HG02885 (cell line): ENCODE results near the gene STXBP4.

Experiments
- ATAC-seq: cut with Tn5 transposase; IDR thresholded peaks from one replicate; pipeline ENCODE4 v1.9.1; 2021; ENCODE audit warnings: mild to moderate bottlenecking; ENCODE audit not compliant: unreplicated experiment, poor library complexity

Gene STXBP4

DNA sequence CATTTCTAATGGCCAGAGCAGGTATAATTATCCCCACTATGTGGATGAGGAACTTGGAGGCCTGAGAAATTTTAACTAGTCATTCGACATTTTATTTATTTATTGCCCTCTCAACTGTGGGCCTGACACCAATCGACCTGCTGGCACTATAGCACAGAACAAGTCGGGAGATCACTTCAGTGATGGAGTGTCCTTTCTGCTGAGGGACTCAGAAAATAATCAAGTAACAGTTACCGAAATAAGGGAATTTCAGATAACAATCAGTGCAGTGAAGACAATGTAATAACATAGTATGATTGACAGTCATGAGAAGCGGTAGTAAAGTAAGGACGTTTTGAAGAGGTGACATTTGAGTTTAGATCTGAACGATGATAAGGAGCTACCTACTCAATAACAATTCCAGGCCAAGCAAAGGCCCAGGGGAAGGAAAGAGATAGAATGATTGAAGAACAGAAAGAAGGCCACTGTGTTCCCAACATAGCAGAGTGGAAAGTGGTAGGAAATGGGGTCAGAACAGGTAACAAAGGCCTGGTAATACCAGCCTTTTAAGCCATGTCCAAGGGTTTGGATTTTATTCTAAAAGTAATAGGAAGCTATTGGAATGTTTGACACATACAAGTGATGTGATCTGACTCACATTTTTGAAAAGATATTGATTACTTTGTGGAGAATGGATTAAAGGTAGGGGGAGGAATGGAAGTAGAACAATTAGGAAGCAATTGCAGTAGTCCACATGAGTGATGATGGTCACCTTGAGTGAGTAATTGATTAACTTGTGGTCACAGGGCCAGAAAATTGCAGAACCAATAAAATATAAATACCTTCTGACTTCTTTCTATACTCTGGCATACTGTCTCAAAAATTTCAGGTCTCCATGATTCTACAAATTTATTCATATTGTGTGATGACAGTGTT, 1.4 kb downstream of the STXBP4 start:
- no peak for ATAC-seq

DNA sequence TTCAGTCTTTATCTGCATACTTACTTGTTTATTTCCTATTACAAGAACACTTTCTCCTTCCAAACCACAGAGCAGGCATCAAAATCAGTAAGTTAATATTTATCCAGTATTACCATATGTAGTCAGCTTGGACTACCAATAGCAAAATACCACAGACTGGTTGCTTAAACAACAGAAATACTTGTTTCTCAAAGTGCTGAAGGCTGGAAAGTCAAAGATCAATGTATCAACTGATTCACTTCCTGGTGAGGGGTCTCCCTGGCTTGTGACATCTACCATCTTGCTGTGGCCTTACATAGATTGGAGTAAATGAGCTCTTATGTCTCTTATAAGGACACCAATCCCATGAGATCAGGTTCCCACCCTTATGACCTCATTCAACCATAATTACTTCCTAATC, 2.6 kb downstream of the STXBP4 start:
- ATAC-seq, result no peak

DNA sequence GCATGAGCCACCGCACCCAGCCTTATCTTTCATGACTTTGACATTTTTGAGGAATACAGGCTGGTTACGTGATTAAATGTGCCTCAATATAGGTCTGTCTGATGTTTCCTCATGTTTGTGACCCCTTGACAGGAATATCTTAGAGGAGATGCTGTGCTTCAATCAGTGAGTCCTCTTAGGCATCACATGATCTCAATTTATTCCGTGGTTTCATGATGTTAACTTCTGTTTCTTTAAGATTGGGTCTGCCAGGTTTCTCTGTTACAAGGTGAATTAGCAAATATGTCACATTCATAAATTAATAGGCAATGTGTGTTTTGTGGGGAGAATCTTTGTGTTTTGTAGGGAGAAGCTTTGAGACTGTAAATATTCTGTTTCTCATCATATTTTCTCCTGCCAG, 3.3 kb downstream of the STXBP4 start:
- ATAC-seq, result no peak

DNA sequence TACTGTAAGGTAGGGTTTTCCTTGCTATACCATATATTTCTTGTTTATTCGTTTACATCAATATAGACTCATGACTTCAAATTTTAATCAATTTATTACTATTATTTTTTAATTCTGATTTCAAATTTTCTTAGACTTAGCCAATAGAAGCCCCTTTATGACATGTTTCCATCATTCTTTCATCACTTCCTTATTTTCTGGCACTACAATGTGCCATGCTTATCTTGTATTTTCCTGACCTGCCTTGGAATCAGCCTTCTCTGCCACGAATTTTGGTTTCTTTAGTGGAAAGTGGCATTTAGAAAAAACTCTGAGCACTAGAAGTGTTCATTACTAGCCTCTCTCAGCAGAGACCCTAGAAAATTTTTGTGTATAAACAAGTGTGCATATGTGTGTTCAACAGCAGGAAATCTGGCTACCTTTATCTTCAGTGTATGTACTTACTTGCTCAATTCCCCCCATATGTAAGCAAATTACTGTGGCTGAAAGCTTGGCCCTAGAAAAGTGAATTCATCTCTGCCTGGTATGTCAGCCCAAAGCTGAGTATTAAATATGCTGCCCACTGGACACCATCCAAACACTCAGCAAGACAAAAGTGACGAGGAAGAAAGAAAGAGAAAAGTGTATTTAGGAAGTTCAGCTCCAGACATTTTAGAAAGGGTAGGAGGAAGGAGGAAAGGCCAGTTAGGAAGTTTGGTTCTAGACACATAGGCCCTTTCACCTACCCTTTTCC, 4.0 kb downstream of the STXBP4 start:
- ATAC-seq, result no peak

DNA sequence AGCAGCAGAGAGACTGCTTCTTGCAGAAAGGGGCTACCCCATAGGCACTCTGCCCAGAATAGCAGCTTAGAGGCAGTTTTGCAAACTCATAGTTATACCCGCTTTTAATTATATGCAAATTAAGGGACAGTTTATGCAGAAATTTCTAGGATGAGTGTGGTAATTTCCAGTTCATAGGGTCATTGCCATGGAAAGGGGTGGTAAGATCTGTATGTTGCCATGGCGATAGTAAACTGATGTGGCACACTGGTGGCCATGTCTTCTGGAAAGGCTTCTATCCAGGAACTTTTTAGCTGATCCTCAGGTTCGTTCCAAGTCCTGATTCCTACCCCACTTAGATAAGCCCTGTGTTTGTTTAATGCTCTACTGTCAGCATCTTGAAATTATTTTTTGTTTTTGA, 6.2 kb downstream of the STXBP4 start:
- no peak for ATAC-seq

DNA sequence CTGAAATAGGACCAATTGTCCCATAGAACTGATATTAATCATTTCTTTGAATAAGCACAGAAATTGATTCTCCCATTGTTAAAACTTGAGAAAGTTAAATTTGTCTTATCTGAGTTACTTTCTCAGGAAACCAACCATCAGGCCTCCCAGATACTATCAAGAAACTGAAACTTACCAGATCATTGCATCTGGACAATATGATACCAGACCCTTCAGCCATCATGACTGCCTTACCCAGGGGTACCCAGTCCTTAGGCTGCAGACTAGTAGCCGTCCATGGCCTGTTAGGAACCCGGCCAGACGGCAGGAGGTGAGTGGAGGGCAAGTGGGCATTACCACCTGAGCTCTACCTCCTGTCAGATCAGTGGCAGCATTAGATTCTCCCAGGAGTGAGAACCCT, 7.8 kb downstream of the STXBP4 start:
- ATAC-seq, result no peak

DNA sequence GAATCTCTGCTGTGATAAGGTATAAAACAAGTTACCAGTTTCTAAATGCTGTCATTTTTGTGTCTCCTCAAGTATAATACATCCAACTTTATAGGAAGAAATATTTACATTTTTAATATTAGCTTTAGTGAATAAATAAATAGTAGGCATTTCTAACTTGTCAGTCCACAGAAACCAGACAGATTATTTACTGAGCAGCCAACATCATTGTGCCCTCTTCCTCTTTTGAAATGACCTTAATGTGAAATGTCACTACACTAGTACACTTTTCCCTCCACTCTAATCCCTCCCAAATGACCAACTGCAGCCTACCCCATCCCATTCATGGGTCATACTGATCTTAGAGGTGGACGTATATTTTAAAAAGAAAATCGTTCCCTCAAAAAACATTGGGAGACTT, 9.2 kb downstream of the STXBP4 start:
- ATAC-seq, result no peak

DNA sequence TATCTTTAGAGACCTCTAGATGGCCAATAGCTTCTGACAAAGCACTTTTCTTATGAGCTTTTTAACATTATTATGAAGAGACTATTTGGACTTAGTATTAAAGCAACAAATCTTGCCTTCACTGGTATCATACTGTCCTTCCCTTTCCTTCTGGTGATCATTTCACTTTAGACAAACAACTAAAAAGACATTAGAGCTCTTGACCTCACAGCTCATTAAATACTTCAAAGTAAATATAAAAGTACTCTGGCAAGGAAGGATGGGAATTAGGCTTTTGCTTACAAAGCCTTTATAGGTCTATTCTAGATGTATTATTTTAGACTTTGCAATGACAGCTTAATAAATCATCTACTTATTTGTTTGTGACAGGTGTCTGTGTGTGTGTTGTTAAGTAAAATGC, 11.1 kb downstream of the STXBP4 start:
- no peak for ATAC-seq

DNA sequence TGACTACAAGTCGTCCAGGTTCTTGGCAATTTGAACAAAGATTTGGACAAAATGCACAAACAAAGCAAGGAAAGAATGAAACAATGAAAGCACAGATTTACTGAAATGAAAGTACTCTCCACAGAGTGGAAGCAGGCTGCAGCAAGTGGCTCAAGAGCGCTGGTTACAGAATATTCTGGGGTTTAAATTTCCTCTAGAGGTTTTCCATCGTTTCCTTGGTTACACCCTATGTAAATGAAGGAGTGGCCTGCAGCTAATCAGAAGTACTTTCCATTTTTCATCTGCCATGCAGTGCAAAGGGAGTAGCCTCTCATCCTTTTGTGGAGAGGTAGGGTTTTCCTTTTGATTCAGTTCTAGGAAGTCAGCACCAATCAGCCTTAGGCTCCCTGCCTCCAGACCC, 11.8 kb downstream of the STXBP4 start:
- ATAC-seq, result no peak

DNA sequence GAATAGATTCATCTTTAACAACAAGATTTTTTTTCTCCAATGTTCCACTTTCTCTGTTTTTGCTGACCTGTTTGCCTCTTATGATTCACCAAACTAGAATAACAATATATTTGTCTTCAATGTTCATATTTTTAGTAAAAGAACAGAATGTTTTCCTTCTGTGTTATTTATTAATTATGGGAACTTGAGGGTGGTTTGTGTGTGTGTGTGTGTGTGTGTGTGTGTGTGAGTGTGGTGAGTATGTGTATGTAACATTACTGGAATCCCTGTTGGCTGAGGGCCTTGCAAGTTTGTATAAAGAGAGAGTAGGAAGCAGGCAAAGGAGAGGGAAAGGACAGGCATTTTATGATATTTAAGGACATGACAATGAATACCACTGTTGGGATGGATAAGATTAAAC, 13.8 kb downstream of the STXBP4 start:
- ATAC-seq, result no peak

DNA sequence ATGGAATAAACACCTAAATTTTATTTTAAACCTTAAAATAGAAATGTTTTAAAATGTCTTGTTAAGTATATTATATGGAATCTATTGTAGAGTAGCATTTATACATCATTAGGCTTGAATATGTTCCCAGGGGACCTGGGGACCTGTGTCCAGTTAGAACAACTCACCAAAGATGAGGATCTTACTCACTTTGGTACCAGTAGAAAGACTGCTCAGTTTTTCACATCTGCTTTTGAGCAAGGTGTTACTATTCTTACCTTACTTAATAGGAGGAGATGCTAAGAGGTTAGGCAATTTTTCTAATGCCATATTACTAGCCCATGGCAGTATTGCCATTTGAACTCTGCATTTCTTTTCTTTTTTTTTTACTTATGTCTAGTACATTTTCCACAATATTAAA, 14.7 kb downstream of the STXBP4 start:
- ATAC-seq, result peak; percentile 65

DNA sequence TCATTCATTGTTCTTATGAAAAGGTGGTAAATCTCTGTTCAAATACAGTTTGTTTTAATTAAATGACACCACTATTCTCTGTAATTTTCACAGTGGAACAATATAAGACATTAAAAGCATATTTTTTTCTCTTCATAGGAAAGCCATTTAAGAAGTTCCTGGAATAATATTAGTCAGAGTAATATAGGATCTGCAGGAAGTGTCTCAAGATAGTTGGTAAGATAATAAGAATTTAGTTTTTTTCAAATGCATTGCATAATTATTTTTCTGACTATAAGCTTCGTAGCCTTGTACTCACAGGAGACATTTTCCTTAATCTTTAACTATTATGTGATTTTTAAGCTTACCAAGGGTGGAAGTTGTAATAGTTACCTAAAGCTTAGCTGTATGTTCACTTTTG, 16.9 kb downstream of the STXBP4 start:
- ATAC-seq, result no peak

DNA sequence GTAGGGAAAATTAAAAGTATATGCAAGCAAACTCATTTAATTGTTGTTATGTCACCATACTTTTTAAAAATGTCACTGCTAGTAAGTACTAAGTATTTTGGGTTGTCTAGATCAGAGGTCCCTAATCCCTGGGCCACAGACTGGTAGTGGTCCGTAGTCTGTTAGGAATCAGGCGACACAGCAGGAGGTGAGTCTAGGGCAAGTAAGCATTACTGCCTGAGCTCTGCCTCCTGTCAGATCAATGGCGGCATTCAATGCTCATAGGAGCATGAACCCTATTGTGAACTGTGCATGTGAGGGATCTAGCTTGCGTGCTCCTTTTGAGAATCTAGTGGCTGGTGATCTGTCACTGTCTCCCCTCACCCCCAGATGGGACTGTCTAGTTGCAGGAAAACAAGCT, 21.6 kb downstream of the STXBP4 start:
- no peak for ATAC-seq

DNA sequence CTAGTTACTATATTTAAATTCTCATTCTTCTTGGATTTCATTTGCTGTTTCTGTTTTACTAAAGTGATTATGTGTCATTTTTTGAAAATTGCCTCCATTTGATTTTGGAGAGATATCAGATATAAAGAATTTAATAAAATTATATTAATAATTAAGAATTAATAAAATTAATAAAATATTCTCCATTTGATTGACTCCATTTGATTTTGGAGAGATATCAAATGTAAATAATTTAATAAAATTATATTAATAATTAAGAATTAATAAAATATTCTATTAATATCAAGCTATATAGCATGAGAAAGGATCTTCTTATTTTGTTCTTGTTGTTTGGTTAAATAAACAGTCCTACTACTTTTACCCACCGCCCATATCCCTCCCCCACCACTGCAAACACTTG, 23.0 kb downstream of the STXBP4 start:
- ATAC-seq, result no peak

DNA sequence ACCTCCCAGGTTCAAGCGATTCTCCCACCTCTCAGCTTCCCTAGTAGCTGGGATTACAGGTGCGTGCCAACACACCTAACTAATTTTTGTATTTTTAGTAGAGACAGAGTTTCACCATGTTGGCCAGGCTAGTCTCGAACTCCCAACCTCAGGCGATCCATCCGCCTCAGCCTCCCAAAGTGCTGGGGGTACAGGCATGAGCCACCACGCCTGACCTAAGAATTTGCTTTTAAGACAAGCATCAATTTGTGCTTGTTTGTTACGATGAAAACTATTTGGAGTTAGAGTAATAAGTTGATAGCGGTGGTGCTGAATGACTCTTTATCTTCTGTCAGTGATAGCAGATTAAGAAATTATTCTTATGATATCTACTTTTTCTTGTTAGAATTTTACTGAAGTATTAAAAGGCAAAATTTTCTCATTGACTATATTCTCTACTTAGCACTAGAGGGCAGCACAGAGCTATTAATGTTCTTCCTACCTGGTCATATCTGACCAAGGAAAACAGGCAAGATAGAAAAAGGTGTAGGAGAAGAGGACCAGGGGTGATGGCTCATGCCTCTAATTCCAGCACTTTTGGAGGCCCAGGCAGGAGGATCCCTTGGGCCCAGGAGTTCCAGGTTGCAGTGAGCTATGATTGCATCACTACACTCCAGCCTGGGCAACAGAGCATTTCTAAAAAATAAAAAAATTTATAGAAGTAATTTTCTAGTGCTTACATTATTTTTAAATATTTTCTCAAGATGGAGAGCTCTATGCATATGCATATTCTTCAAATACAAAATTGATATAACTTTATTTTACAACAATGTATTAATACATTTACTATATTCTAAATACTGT, 24.5 kb downstream of the STXBP4 start:
- peak; percentile 68 for ATAC-seq

DNA sequence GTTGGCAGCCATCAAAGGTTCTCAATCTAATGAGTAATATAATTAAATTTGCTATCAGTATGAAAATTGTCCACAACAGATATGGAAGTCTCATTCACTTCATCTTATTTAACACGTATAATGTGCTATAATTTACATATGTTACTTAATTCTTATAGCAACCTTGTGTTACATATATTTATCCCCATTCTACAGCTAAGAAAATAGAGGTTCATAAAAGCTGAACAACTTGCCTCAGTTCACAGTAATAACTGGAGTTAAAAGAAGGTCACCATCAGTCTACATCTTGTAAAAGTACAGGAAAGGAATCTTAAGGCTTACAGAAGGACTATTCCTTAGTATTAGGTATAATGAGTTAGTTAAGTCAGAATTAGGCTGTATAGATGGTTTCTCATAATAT, 27.9 kb downstream of the STXBP4 start:
- ATAC-seq, result no peak

DNA sequence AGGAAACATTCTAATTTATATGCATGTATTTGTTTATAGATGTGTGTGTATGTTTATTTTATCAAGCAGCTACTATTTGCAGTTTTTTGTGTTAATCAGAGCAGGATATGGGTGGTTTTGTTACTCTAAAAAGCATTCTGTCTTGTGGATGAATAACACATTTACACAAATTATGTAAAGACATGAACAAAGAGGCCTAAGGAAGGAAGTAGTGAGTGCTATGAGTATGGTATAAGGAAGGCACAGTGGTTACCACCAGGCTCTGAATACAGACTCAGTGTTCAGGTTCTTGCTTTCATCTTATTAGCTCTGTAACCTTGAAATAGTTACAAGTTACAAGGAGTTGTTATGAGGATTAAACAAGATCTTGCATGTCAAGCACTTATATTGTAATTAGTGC, 33.9 kb downstream of the STXBP4 start:
- ATAC-seq, result no peak

DNA sequence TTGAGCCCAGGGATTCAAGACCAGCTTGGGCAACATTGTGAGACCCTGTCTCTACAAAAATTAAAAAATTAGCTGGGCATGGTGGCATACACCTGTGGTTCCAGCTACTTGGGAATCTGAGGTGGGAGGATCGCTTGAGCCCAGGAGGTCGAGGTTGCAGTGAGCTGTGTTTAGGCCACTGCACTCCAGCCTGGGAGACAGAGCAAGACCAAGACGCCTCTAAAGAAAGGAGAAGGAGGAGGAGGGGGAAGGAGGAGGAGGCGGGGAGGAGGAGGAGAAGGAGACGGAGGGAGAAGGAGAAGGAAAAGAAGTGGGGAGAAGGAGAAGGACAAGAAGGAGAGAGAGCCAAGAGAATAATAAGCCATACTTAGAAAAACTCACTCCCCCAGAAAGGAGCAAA, 35.9 kb downstream of the STXBP4 start:
- ATAC-seq, result no peak

DNA sequence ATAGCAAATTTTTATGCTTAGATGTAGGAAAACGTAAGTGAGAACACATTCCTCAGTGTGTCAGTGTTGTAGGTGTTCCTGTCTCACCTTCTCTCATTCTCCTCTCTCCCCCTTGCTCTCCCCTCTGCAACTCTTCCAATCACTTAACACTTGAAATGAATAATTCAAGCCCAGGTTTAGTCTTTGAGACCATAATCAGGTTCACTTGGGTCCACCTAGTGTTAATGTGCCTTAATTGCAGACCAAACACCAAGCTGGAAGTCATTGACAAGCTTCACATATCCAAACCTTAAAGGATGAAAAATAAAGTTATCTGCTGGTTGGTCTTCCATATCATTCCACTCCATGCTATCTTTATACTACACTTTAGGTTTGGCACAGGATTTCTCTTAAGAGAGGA, 37.0 kb downstream of the STXBP4 start:
- ATAC-seq, result peak; percentile 60

DNA sequence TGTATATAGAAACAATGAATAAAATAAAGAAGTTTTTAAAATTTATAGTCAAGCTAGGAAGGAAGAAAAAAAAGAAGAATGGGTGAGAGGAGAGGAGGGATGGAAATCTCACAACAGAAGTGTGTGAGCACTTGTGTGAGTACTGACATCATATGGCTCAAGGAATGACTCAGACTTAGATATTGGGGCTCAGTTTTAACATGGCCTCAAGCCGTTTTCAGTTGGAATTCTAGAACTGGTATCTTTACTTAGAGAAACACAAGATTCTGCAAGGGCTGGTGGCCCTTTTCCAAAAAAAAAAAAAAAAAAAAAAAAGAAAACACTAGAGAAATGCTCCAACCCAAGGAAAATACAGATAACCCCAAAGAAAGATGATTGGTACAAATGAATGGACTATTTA, 55.1 kb downstream of the STXBP4 start:
- ATAC-seq, result no peak

DNA sequence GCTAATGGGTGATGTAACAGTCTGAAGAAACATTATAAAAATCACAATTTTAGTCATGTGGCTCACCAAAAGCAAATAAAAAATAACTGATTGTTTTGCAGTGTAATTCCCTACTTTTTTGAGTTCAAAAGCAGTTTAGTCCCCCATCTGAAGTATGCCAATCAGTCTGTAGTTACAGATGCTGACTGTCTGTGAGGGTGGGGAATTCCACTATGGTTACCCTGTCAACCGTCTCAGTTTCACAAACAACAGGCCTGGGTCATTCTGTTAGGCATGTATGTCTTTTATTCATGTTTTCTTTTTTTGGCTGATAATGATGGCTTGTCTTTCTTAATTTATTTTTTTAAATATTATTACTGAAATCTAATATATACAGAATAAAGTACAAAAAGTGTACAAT, 69.3 kb downstream of the STXBP4 start:
- ATAC-seq, result peak; percentile 100
